ENCODE results near the gene SEC61B.

SEC61B gene

GRCh38 chr9:99264070-99264680, 42.1 kb downstream of the SEC61B start:
- peak; percentile 39 for TF ChIP-seq CTCF (IDR thresholded peaks at IDR 0.05; ENCODE audit: low read depth, low read length)
- DNase-seq (ENCODE audit: extremely low read depth, low read depth), result no peak

- no peak for DNase-seq (ENCODE audit: extremely low read depth, low read depth)
- TF ChIP-seq CTCF (IDR thresholded peaks at IDR 0.05; ENCODE audit: low read depth, low read length), result no peak
Observed at GRCh38 chr9:99265691-99266090, 43.6 kb downstream of the SEC61B start.

- peak; percentile 92 for TF ChIP-seq CTCF (IDR thresholded peaks at IDR 0.05; ENCODE audit: low read depth, low read length)
- peak; percentile 34 for DNase-seq (ENCODE audit: extremely low read depth, low read depth)
Observed at GRCh38 chr9:99266255-99267023, 44.4 kb downstream of the SEC61B start.

GRCh38 chr9:99269416-99269815, 47.3 kb downstream of the SEC61B start:
- TF ChIP-seq CTCF (IDR thresholded peaks at IDR 0.05; ENCODE audit: low read depth, low read length), result no peak
- DNase-seq (ENCODE audit: extremely low read depth, low read depth), result peak; percentile 83

GRCh38 chr9:99270491-99270890, 48.4 kb downstream of the SEC61B start:
- no peak for TF ChIP-seq CTCF (IDR thresholded peaks at IDR 0.05; ENCODE audit: low read depth, low read length)
- DNase-seq (ENCODE audit: extremely low read depth, low read depth), result no peak

GRCh38 chr9:99272836-99273235, 50.8 kb downstream of the SEC61B start:
- DNase-seq (ENCODE audit: extremely low read depth, low read depth), result no peak
- no peak for TF ChIP-seq CTCF (IDR thresholded peaks at IDR 0.05; ENCODE audit: low read depth, low read length)

- no peak for TF ChIP-seq CTCF (IDR thresholded peaks at IDR 0.05; ENCODE audit: low read depth, low read length)
- DNase-seq (ENCODE audit: extremely low read depth, low read depth), result no peak
Observed at GRCh38 chr9:99274016-99274415, 51.9 kb downstream of the SEC61B start.
